BLaER1 (cell line): Measurements from ENCODE around the gene IFIT5.

Experiments
- H3K27ac ChIP-seq: shearing (Covaris generic); formaldehyde crosslinking; 2 replicates; pipeline ENCODE4 v1.8.1; 2022
- H3K27me3 ChIP-seq: shearing (Covaris generic); formaldehyde crosslinking; 2 replicates; pipeline ENCODE4 v1.8.1; 2022
- H3K36me3 ChIP-seq: shearing (Covaris generic); formaldehyde crosslinking; 2 replicates; pipeline ENCODE4 v1.8.1; 2022
- H3K4me1 ChIP-seq: shearing (Covaris generic); formaldehyde crosslinking; 2 replicates; pipeline ENCODE4 v1.8.1; 2022
- H3K4me2 ChIP-seq: shearing (Covaris generic); formaldehyde crosslinking; 2 replicates; pipeline ENCODE4 v1.8.1; 2022
- H3K4me3 ChIP-seq: shearing (Covaris generic); formaldehyde crosslinking; 2 replicates; pipeline ENCODE4 v1.8.1; 2022
- H3K9ac ChIP-seq: shearing (Covaris generic); formaldehyde crosslinking; 2 replicates; pipeline ENCODE4 v1.8.1; 2022
- H3K9me3 ChIP-seq: shearing (Covaris generic); formaldehyde crosslinking; 2 replicates; pipeline ENCODE4 v1.8.1; 2022
- H4K20me1 ChIP-seq: shearing (Covaris generic); formaldehyde crosslinking; 2 replicates; pipeline ENCODE4 v1.8.1; 2022
- Cebpa-rat ChIP-seq: shearing (Covaris generic); IDR thresholded peaks from 2 replicates; pipeline ENCODE4 v1.8.1; 2022

The IFIT5 gene, protein sequence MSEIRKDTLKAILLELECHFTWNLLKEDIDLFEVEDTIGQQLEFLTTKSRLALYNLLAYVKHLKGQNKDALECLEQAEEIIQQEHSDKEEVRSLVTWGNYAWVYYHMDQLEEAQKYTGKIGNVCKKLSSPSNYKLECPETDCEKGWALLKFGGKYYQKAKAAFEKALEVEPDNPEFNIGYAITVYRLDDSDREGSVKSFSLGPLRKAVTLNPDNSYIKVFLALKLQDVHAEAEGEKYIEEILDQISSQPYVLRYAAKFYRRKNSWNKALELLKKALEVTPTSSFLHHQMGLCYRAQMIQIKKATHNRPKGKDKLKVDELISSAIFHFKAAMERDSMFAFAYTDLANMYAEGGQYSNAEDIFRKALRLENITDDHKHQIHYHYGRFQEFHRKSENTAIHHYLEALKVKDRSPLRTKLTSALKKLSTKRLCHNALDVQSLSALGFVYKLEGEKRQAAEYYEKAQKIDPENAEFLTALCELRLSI

DNA sequence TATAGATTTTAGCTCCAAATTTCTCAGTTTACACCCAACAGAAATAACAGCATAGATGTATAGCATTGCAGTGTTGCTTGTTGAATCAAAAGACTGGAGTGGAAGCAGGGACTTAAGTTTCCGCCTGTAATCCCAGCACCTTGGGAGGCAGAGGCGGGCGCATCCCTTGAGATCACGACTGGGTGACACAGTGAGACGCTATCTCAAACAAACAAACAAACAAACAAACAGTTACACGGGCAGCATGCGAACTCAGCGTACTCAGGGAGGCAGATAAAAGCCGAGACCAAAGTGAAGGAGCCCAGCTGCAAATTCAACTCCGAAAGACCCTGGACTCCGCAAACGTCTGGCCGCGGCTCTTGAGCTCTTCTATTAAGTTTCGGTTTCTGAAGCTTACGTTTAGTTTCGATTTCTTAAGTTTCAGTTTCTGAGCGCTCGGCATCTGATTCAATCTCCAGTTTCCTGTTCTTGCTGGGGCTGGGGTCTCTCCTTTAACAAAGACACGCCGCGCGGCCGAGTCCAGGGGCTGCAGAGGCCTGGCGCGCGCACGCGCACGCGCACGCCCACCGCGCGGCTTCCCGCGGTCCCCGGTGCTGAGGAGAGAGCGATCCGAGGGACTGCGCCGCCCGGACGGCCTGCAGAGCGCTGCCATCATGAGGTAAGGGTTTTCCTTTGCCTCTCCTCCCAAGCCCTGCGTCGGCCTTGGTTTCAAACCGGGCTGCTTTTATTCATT is at the start of gene IFIT5:
IFIT5 (plus strand) TSS at position 423 of the 733 bp plus-strand sequence; CDS start at position 654, 231 bp downstream.
- peaks cover 20% of the 10 kb centered on the region for H3K36me3 ChIP-seq
- peak within 1 kb of the TSS; percentile 90 for H3K4me3 ChIP-seq
- peak within 1 kb of the TSS; percentile 94 for H3K4me2 ChIP-seq
- H3K9me3 ChIP-seq: peaks cover 12% of the 10 kb centered on the region
- no peaks in the 10 kb centered on the region for H3K27me3 ChIP-seq
- peak within 1 kb of the TSS; percentile 90 for H3K9ac ChIP-seq
- no peak for TF ChIP-seq Cebpa-rat
- peaks cover 49% of the 10 kb centered on the region for H3K4me1 ChIP-seq
- peak within 1 kb of the TSS; percentile 92 for H3K27ac ChIP-seq
- H4K20me1 ChIP-seq: peaks cover 26% of the 10 kb centered on the region

DNA sequence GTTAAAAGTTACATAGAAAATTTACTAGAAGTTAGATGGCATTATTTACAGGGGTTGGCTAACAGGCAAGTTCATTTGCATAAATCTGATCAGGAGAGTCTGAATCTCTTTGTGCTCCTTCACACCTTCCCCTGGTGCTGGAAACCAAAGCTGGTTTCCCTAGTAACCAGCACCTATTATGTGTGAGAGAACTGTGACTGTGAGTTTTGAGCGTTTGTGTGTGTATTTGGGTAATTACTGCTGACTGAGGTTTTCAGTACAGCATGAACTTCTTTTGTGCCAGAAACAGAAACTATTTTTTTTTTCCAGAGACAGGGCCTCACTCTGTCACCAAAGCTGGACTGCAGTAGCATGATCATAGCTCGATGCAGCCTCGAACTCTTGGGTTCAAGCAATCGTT is 46.8 kb upstream of the IFIT5 start:
- Histone ChIP-seq H3K4me2 (no peak overlapping the region), H3K9ac (no peak overlapping the region), H3K27ac (no peak overlapping the region), H3K9me3 (no peaks in the 10 kb centered on the region), H3K4me1 (no peaks in the 10 kb centered on the region), H4K20me1 (no peaks in the 10 kb centered on the region), H3K4me3 (no peak overlapping the region), H3K36me3 (no peaks in the 10 kb centered on the region), H3K27me3 (no peaks in the 10 kb centered on the region)
- TF ChIP-seq Cebpa-rat: no peak

DNA sequence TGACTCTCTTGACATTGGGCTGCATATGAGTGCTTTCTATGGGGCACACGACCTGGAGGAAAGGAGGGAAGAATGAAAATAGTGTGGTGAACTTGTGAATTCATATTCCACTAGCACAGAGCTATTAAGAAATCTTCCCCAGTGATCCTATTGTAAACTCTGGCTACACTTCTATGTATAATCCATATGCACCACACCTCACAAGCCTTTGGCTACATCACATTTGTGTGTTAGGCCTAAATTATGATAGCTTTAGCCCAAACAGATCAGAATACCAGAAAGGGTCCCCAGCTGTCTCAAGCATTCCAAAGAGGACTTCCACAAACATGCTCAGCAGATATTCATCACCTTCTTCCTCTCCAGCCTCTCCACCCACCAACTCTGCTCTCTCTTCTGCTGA is 46.2 kb upstream of the IFIT5 start:
- Histone ChIP-seq H3K27ac (no peak overlapping the region), H3K4me2 (no peak overlapping the region), H3K9ac (no peak overlapping the region), H3K4me1 (no peaks in the 10 kb centered on the region), H4K20me1 (no peaks in the 10 kb centered on the region), H3K9me3 (no peaks in the 10 kb centered on the region), H3K27me3 (no peaks in the 10 kb centered on the region), H3K4me3 (no peak overlapping the region), H3K36me3 (no peaks in the 10 kb centered on the region)
- TF ChIP-seq Cebpa-rat: no peak

DNA sequence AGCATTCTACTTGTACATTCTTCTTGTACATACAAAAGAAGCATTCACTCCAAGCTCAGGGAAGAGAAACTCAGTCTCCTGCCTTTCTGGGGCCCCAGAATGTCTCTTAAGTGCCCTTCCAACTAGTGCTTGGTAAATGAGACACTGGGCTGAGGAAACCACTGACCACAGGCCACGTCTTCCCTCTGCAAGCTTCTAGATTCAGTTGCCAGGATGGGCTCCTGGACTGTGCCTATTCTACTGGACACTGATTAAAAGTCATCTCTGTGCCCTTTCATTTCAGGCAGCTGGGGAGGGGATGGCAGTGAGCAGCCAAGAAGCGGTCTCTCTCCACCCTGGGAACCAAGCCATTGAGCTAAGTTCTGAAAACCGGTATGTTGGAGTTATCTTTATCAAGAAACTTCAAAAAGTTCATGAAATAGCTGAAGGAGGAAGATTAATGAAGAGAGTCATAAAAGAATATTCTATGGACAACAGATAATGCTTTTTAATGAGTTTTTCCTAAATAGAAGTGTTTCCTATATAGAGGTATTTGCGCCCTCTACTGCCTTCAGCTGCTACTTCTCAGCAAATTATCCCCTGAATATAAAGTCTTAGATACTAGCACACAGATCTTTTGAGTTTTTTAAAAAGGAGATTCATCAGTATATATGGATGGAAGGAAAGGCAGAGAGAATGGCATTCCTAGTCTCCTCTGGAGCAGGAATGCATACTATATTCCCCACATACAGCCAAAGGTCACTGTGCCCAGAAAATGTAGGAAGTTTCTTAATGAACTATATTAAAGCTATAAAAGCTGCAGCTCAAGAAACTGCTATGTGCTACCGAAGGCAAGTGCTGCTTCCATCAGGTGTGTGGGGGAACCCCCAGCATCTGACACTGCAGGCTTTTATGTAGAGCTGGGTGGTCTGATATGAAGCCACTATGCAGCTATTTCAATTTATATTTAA is 44.9 kb upstream of the IFIT5 start:
- Histone ChIP-seq H3K4me3 (no peak overlapping the region), H3K9ac (no peak overlapping the region), H3K36me3 (no peaks in the 10 kb centered on the region), H3K4me2 (no peak overlapping the region), H4K20me1 (no peaks in the 10 kb centered on the region), H3K27me3 (no peaks in the 10 kb centered on the region), H3K27ac (no peak overlapping the region), H3K4me1 (no peaks in the 10 kb centered on the region), H3K9me3 (no peaks in the 10 kb centered on the region)
- no peak for TF ChIP-seq Cebpa-rat

DNA sequence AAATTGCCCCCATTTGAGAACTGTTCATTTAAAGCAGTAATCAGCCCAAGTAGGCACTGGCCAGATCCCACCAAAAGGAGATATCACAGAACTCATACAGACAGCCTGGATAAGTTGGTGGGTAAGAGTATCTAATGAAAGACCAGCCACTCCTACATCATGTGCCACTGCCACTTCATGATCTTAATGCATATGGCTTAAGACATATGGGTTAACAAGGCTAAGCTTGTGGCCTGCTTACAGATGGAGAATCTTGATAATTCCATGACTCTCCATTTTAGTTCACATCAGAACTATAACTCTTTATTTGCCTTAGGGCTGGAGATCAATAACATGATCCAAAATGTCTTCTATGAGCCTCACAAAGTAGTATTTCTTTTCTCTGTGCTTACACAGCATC is 43.3 kb upstream of the IFIT5 start:
- no peaks in the 10 kb centered on the region for H3K9me3 ChIP-seq
- no peak overlapping the region for H3K4me3 ChIP-seq
- H3K4me2 ChIP-seq: no peak overlapping the region
- no peaks in the 10 kb centered on the region for H4K20me1 ChIP-seq
- no peak overlapping the region for H3K9ac ChIP-seq
- no peak overlapping the region for H3K27ac ChIP-seq
- TF ChIP-seq Cebpa-rat: no peak
- H3K27me3 ChIP-seq: no peaks in the 10 kb centered on the region
- H3K36me3 ChIP-seq: no peaks in the 10 kb centered on the region
- H3K4me1 ChIP-seq: no peaks in the 10 kb centered on the region

DNA sequence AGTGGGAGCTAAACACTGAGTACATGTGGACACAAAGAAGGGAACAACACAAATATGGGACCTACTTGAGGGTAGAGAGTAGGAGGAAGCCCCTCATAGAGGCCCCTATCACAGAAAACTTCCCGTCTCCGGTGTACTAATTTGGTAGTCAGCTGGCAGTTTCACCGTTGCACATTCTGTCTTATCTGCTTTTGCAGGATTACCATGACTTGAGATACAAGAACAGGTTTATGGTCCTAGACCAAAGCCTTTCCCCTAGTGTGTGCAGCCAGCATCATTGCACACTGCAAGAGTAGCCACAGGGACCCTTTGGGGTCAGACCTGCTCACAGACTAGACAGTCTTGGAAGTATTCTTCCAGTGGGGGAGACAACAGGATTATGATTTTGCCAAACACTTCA is 42.4 kb upstream of the IFIT5 start:
- no peak for TF ChIP-seq Cebpa-rat

DNA sequence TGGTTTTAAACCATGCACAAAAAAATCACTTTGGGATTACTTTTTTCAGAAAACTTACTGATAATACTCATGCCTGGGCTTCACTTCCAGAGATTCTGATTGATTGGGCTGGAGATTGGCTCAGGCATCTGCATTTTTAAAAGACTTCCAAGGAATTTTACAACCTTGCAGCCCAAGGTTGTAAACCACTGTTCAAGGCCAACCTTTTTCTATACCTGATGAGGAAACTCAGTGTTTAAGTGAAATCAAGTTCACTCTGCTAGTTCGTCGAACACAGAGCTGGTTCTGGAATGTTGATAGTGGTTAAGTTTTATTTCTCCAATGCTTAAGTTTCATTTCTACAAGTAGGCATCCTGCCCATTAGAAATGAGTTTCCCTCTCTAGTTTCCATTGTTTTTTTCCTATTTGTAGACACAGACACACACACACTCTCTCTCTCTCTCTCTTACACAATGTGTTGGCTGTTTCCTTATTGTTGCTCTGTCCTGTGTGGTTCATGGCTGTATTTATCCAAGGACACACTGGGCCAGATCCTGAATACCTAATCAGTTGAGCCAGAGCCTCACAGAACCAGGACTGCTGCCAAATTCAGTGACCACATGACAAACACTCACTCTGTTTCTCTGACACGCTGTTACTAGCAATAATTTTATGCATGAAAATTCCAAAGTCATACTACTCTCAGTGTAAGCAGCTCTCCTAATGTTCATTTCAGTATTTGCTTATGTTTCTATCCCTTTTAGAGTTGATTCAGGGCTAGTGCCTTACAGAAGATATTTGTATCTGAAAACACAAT is 40.3 kb upstream of the IFIT5 start:
- Histone ChIP-seq H3K4me1 (no peaks in the 10 kb centered on the region), H3K9ac (no peak overlapping the region), H3K36me3 (no peaks in the 10 kb centered on the region), H4K20me1 (no peaks in the 10 kb centered on the region), H3K9me3 (no peaks in the 10 kb centered on the region), H3K4me3 (no peak overlapping the region), H3K4me2 (no peak overlapping the region), H3K27ac (no peak overlapping the region), H3K27me3 (no peaks in the 10 kb centered on the region)
- no peak for TF ChIP-seq Cebpa-rat

More for the DNA sequence above, 42.4 kb upstream of the IFIT5 start:
- Histone ChIP-seq H3K36me3 (no peaks in the 10 kb centered on the region), H3K9me3 (no peaks in the 10 kb centered on the region), H4K20me1 (no peaks in the 10 kb centered on the region), H3K4me2 (no peak overlapping the region), H3K27me3 (no peaks in the 10 kb centered on the region), H3K4me3 (no peak overlapping the region), H3K4me1 (no peaks in the 10 kb centered on the region), H3K9ac (no peak overlapping the region), H3K27ac (no peak overlapping the region)

DNA sequence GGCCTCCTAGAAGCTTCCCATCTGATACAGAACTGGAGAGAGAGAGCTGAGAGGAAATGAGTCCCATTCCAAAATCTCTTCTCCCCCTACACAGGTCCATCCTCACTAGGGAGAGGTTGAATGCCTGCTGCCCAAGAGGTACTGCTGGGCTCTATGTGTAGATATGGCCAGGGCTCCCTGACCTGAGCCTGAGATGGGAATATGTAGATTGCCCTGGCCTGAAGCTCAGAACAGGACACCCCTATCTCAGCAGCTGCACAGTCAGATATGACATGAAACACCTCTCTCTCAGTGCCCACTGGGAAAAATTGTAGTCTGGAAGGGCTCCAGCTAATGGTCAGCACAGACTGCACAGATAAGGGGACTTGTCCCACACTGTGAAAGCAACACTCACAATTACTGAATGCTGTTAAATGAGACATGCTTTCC is 39.6 kb upstream of the IFIT5 start:
- Histone ChIP-seq H3K4me1 (no peaks in the 10 kb centered on the region), H3K9me3 (no peaks in the 10 kb centered on the region), H3K36me3 (no peaks in the 10 kb centered on the region), H4K20me1 (no peaks in the 10 kb centered on the region), H3K27ac (no peak overlapping the region), H3K4me3 (no peak overlapping the region), H3K27me3 (no peaks in the 10 kb centered on the region), H3K9ac (no peak overlapping the region), H3K4me2 (no peak overlapping the region)
- TF ChIP-seq Cebpa-rat: no peak
